WI38 (cell line): Measurements from ENCODE around the gene MTUS2.

Source experiments
- H3K4me3 ChIP-seq: 2 replicates; pipeline ENCODE4 v1.5.1; 2011; ENCODE audit warnings: low read depth, mild to moderate bottlenecking, control low read depth, low read length
- TF ChIP-seq, protein P1 (sequence below): IDR thresholded peaks from 2 replicates; pipeline ENCODE4 v1.5.1; 2012; ENCODE audit warnings: low read depth, mild to moderate bottlenecking, control low read depth, low read length

MTUS2 gene

GRCh38 chr13:29435125-29435911, 615.2 kb downstream of the MTUS2 start:
- no peak overlapping the region for H3K4me3 ChIP-seq
- TF ChIP-seq, protein P1, sequence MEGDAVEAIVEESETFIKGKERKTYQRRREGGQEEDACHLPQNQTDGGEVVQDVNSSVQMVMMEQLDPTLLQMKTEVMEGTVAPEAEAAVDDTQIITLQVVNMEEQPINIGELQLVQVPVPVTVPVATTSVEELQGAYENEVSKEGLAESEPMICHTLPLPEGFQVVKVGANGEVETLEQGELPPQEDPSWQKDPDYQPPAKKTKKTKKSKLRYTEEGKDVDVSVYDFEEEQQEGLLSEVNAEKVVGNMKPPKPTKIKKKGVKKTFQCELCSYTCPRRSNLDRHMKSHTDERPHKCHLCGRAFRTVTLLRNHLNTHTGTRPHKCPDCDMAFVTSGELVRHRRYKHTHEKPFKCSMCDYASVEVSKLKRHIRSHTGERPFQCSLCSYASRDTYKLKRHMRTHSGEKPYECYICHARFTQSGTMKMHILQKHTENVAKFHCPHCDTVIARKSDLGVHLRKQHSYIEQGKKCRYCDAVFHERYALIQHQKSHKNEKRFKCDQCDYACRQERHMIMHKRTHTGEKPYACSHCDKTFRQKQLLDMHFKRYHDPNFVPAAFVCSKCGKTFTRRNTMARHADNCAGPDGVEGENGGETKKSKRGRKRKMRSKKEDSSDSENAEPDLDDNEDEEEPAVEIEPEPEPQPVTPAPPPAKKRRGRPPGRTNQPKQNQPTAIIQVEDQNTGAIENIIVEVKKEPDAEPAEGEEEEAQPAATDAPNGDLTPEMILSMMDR = no peak

DNA sequence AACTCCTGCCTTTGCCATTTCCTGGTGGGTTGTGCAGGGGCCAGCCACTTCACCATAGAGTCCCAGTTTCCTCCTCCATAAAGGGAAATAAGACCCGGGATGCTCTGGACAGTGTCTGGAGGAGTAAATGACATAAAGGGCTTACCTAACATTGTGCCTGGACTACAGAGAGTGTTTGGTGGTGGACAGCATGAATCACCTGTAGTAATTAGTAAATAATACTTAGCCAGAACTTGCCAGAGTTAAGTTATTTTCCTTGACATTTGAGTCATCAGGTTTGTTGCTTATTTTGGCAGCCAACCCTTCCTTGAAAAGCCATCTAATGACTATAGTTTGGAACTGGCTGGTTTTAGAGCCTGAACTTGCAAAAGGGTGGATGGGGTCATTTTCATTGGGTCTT, 616.2 kb downstream of the MTUS2 start:
- no peak overlapping the region for H3K4me3 ChIP-seq
- TF ChIP-seq, protein P1 = no peak

DNA sequence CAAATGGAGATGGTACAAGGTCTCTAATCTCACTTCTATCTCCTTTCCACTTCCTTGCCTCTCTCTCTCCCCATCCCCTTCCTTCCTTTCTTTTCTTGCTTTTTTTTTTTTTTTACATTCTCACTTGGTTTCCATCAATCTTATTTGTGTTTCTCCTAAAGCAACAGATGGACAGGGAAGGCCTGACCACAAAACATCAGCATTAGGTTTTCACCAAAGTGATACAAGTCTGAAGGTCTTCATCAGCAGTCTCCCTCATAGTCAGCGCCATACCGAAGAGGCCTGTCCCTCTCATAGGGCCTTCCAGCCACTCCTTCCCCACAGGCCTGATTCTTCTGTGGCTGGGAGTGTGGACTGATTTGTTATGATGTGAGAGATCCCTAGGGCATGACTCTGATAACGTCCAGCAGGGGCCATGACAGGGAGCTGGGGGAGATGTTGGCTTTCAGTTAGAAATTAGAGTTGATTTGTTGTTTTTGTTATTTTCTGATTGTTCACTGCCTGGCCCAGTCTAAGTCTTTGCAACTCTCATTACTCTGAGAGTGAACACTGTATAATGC, 616.7 kb downstream of the MTUS2 start:
- TF ChIP-seq, protein P1 = no peak
- no peak overlapping the region for H3K4me3 ChIP-seq

GRCh38 chr13:29438769-29439168, 618.6 kb downstream of the MTUS2 start:
- TF ChIP-seq, protein P1 = no peak
- no peak overlapping the region for H3K4me3 ChIP-seq

DNA sequence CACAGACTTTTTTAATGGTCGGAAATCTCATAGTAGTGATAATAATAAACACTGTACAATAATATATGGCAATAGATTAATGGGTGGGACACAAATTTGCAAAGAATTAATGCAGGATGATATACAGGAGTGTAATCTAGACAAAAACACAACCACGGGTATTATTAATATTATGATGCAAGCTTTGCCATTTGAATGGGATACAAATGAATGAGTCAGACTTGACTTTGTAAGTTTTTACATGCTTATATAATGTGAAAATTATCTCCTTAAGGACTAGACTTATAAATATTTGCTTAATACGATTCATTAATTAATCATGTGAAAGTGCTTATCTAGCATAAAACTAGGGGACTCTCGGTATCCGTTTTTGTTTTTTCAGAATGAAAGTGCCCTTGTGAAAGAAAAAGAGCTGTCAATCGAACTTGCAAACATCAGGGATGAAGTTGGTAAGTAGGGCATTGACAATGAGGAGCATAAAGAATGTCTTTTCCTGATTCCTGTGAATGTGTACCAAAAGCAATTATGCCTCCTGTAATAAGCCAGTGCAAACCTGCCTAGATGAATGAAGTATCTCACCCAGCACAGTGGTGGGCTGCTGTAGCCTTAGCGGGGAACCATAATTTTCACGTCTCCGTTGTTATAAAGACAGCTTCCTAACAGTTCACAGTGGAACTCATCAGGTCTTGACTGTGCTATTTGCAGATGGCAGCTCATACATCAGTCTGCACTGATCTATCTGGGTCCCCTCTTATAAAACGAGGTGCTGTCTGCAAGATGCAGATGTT, 619.7 kb downstream of the MTUS2 start:
- TF ChIP-seq, protein P1 = no peak
- no peak overlapping the region for H3K4me3 ChIP-seq

DNA sequence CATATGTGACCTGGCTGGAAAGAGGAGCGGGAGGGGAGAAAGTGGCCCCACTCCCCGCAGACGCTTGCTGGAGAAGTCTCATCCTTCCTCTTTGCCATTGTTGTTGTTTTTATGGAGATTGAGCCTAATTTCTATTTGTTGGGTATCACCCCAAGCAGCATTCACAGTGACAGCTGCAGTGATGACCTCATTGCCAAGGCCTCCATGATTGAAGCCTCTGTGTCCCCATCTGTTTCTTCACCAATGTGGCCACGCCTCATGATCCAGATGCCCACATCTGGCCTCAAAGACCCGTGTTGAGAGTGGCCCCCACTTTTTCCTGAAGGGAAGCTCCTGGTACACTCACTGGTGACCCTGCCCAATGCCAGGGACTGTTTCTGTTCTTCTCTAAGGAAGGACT, 621.2 kb downstream of the MTUS2 start:
- TF ChIP-seq, protein P1 = no peak
- H3K4me3 ChIP-seq = no peak overlapping the region

DNA sequence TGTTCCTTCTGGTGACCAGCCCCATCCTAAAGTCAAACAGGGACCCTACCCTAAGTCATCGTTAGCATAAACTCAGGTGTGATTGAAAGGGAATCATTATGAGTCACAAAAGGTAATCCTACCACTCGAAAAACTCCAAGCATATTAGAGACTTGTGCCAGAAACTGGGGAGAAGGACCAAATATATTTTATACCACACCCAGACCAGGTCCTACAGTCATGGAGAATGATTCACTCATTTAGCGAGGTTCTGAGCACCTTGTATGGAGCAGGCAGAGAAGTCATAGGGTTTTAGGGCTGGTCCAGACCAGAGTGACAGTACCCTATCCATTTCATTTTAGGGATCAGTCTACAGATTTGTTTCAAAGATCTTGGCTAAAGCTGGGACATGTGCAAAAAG, 625.9 kb downstream of the MTUS2 start:
- no peak overlapping the region for H3K4me3 ChIP-seq
- TF ChIP-seq, protein P1 = no peak
